Chondrocyte (in vitro differentiated cells): ENCODE measurements around the gene TMEM107. TPM values are rescaled to one million over a fixed set of nuclear protein-coding genes. Genes with fewer than 3 reads are reported as not detected.

Experiments
- DNase-seq: peaks from one replicate; pipeline ENCODE4 v3.0.0; 2021; ENCODE audit warnings: mixed read lengths, low spot score
- H3K27ac Mint-ChIP-seq: one replicate; pipeline ENCODE4 v1.8.0; 2021; ENCODE audit warnings: mild to moderate bottlenecking, moderate library complexity, mixed read lengths; ENCODE audit not compliant: unreplicated experiment
- H3K27me3 Mint-ChIP-seq: 2 replicates; pipeline ENCODE4 v1.8.0; 2021; ENCODE audit warnings: low read depth, mixed read lengths
- H3K36me3 Mint-ChIP-seq: 2 replicates; pipeline ENCODE4 v1.8.0; 2021; ENCODE audit warnings: low read depth, mixed read lengths
- H3K4me1 Mint-ChIP-seq: 2 replicates; pipeline ENCODE4 v1.8.0; 2021; ENCODE audit warnings: low read depth, mild to moderate bottlenecking, mixed read lengths
- H3K4me3 Mint-ChIP-seq: one replicate; pipeline ENCODE4 v1.8.0; 2021; ENCODE audit warnings: mild to moderate bottlenecking, moderate library complexity, mixed read lengths; ENCODE audit not compliant: unreplicated experiment
- H3K9me3 Mint-ChIP-seq: 2 replicates; pipeline ENCODE4 v1.8.0; 2021; ENCODE audit warnings: low read depth, mixed read lengths
- CTCF ChIP-seq: fragments of 200-600 bp; sonication (generic); IDR thresholded peaks from 2 replicates; pipeline ENCODE4 v1.5.0; 2021; ENCODE audit warnings: antibody characterized with exemption, mild to moderate bottlenecking, moderate library complexity
- total RNA-seq: library from RNA; stranded (reverse); gene quantifications from 3 replicates; pipeline ENCODE4 v1.2.1, GENCODE V29; 2021

The TMEM107 gene
- total RNA-seq, 1 donor from 2014 or later: 7.8 TPM

GRCh38 chr17:8162233-8162996 is 13.8 kb downstream of the TMEM107 start, which contains the start of gene VAMP2:
Gene VAMP2 (minus strand): TSS chr17:8162948. CDS start chr17:8162879, 69 bp downstream.
- H3K27ac Mint-ChIP-seq: peak within 1 kb of the TSS; percentile 99
- H3K4me3 Mint-ChIP-seq: peak within 1 kb of the TSS; percentile 84
- peaks cover 2% of the 10 kb centered on the region for H3K36me3 Mint-ChIP-seq
- peak; percentile 17 for TF ChIP-seq CTCF
- no peak for DNase-seq
- no peaks in the 10 kb centered on the region for H3K9me3 Mint-ChIP-seq
- H3K27me3 Mint-ChIP-seq: no peaks in the 10 kb centered on the region
- peaks cover 46% of the 10 kb centered on the region for H3K4me1 Mint-ChIP-seq

GRCh38 chr17:8161289-8162232 is 14.6 kb downstream of the TMEM107 start:
- no peak for DNase-seq
- TF ChIP-seq CTCF: no peak
- Mint-ChIP-seq H3K27ac (peak overlapping the region; percentile 93), H3K27me3 (no peaks in the 10 kb centered on the region), H3K4me3 (peak overlapping the region; percentile 70), H3K36me3 (peaks cover 2% of the 10 kb centered on the region), H3K4me1 (peaks cover 46% of the 10 kb centered on the region), H3K9me3 (no peaks in the 10 kb centered on the region)

- peak overlapping the region; percentile 93 for H3K27ac Mint-ChIP-seq
- peaks cover 2% of the 10 kb centered on the region for H3K36me3 Mint-ChIP-seq
- H3K27me3 Mint-ChIP-seq: no peaks in the 10 kb centered on the region
- no peaks in the 10 kb centered on the region for H3K9me3 Mint-ChIP-seq
- peak overlapping the region; percentile 70 for H3K4me3 Mint-ChIP-seq
- H3K4me1 Mint-ChIP-seq: peaks cover 46% of the 10 kb centered on the region
- DNase-seq: no peak
- TF ChIP-seq CTCF: no peak
Observed at GRCh38 chr17:8160741-8161221, 15.4 kb downstream of the TMEM107 start.

GRCh38 chr17:8160224-8160577 is 16.0 kb downstream of the TMEM107 start:
- Mint-ChIP-seq H3K4me3 (no peak overlapping the region), H3K9me3 (no peaks in the 10 kb centered on the region), H3K4me1 (peaks cover 46% of the 10 kb centered on the region), H3K27ac (peak overlapping the region; percentile 93), H3K27me3 (no peaks in the 10 kb centered on the region), H3K36me3 (peaks cover 2% of the 10 kb centered on the region)
- no peak for DNase-seq
- TF ChIP-seq CTCF: no peak
